PC-3 (cell line): ENCODE data around the gene MAGI2. TPM values are rescaled to one million over a fixed set of nuclear protein-coding genes. Genes with fewer than 3 reads are reported as not detected.

Experiments
- ATAC-seq: fragments of 200-7000 bp; cut with Tn5 transposase; 2 replicates; pipeline ENCODE4 v1.9.1; 2020; ENCODE audit warnings: mild to moderate bottlenecking, moderate library complexity
- BruUV-seq: library from RNA; stranded (reverse); fragments of 400-500 nt; replicated peaks from 2 replicates; lab custom pipeline; 2021; lab: Mats Ljungman, UMichigan
- CTCF ChIA-PET: fragments of 300-600 bp; sonication (Branson Sonifier 250); formaldehyde crosslinking; loops from one replicate; lab custom pipeline; 2022; ENCODE audit warnings: antibody characterized with exemption; lab: Charles Lee
- POLR2A ChIA-PET: fragments of 300-600 bp; sonication (Branson Sonifier 250); formaldehyde crosslinking; loops from one replicate; lab custom pipeline; 2022; ENCODE audit warnings: antibody characterized with exemption; ENCODE audit not compliant: unreplicated experiment; lab: Charles Lee
- DNase-seq: peaks from one replicate; pipeline ENCODE4 v3.0.0-alpha.2; 2015
- H2AFZ ChIP-seq: fragments of 300-600 bp; sonication (generic); 2 replicates; pipeline ENCODE4 v1.6.0; 2016; ENCODE audit warnings: antibody characterized with exemption, low read length
- H3F3A ChIP-seq: fragments of 300-600 bp; sonication (generic); one replicate; pipeline ENCODE4 v1.6.0; 2017; ENCODE audit warnings: antibody characterized with exemption, low read length, control low read depth, mild to moderate bottlenecking; ENCODE audit not compliant: unreplicated experiment
- H3K27ac ChIP-seq: fragments of 300-600 bp; sonication (generic); 2 replicates; pipeline ENCODE4 v1.5.1; 2016; ENCODE audit warnings: mild to moderate bottlenecking, low read length
- H3K27me3 ChIP-seq: fragments of 300-600 bp; sonication (generic); 2 replicates; pipeline ENCODE4 v1.6.1; 2016; ENCODE audit warnings: low read length, mixed read lengths
- H3K36me3 ChIP-seq: fragments of 300-600 bp; sonication (generic); 2 replicates; pipeline ENCODE4 v1.6.1; 2016; ENCODE audit warnings: low read depth, mixed run types, low read length, mixed read lengths
- H3K4me1 ChIP-seq: fragments of 300-600 bp; sonication (generic); 2 replicates; pipeline ENCODE4 v1.5.1; 2016; ENCODE audit warnings: low read length; ENCODE audit not compliant: insufficient read depth
- H3K4me2 ChIP-seq: fragments of 300-600 bp; sonication (generic); 2 replicates; pipeline ENCODE4 v1.6.0; 2016; ENCODE audit warnings: low read length
- H3K4me3 ChIP-seq: fragments of 300-600 bp; sonication (generic); 2 replicates; pipeline ENCODE4 v1.5.1; 2016; ENCODE audit warnings: mild to moderate bottlenecking, low read length, mixed read lengths
- H3K79me2 ChIP-seq: fragments of 300-600 bp; sonication (generic); 2 replicates; pipeline ENCODE4 v1.6.1; 2017; ENCODE audit warnings: low read length, mixed read lengths
- H3K9ac ChIP-seq: fragments of 300-600 bp; sonication (generic); 2 replicates; pipeline ENCODE4 v1.6.0; 2016; ENCODE audit warnings: mild to moderate bottlenecking, low read length
- H3K9me2 ChIP-seq: fragments of 300-600 bp; sonication (generic); replicated peaks from 2 replicates; pipeline ENCODE4 v1.6.1; 2016; ENCODE audit warnings: mixed run types, low read length, mixed read lengths
- H3K9me3 ChIP-seq: fragments of 300-600 bp; sonication (generic); 2 replicates; pipeline ENCODE4 v1.6.1; 2016; ENCODE audit warnings: low read length, mixed read lengths
- H4K20me1 ChIP-seq: fragments of 300-600 bp; sonication (generic); 2 replicates; pipeline ENCODE4 v1.6.1; 2016; ENCODE audit warnings: low read length, mixed read lengths
- CTCF ChIP-seq: fragments of 300-600 bp; sonication (generic); conservative IDR thresholded peaks from 2 replicates; pipeline ENCODE4 v1.5.1; 2017; ENCODE audit warnings: antibody characterized with exemption, low read depth, mild to moderate bottlenecking, low read length
- EZH2 ChIP-seq: fragments of 300-600 bp; sonication (generic); IDR thresholded peaks from one replicate; pipeline ENCODE4 v1.6.1; 2017; ENCODE audit warnings: antibody characterized with exemption, mild to moderate bottlenecking, low read length; ENCODE audit not compliant: unreplicated experiment
- EZH2phosphoT487 ChIP-seq: fragments of 300-600 bp; sonication (generic); IDR thresholded peaks from 2 replicates; pipeline ENCODE4 v1.6.1; 2018; ENCODE audit warnings: mild to moderate bottlenecking, antibody characterized with exemption, low read length, borderline replicate concordance
- intact Hi-C: fragments of 100-400 bp; cut with micrococcal nuclease; formaldehyde crosslinking; loops from 2 replicates; pipeline ENCODE4 v1.9.0; 2023
- total RNA-seq: library from RNA; depleted of rRNA; stranded (reverse); fragments of >200 nt; gene quantifications from 2 replicates; pipeline ENCODE4 v1.2.3, GENCODE V29; 2014

MAGI2 gene
- total RNA-seq, 1 experiment from 2014 or later, result not detected

- no peaks in the 10 kb centered on the region for H3K9me2 ChIP-seq
- no peaks in the 10 kb centered on the region for H3K36me3 ChIP-seq
- TF ChIP-seq EZH2phosphoT487 (no peak), CTCF (no peak), EZH2 (no peak)
- H3K4me3 ChIP-seq, result no peak overlapping the region
- CTCF ChIA-PET, result no interaction called here
- no peak for ATAC-seq
- no peaks in the 10 kb centered on the region for H3F3A ChIP-seq
- DNase-seq, result no peak
- no peak overlapping the region for H2AFZ ChIP-seq
- H3K27me3 ChIP-seq, result no peaks in the 10 kb centered on the region
- H3K79me2 ChIP-seq, result no peaks in the 10 kb centered on the region
- no peak overlapping the region for H3K9ac ChIP-seq
- intact Hi-C loops, result loop anchor here (10.0 kb wide), 1 partner anchor 1231 kb away; no protein-coding TSS in a partner anchor
- no peaks in the 10 kb centered on the region for H3K9me3 ChIP-seq
- H3K4me1 ChIP-seq, result no peaks in the 10 kb centered on the region
- no peak overlapping the region for H3K27ac ChIP-seq
- H3K4me2 ChIP-seq, result no peak overlapping the region
- POLR2A ChIA-PET, result no interaction called here
- no TSS peak for BruUV-seq
- no peaks in the 10 kb centered on the region for H4K20me1 ChIP-seq
Measured at GRCh38 chr7:79175374-79175773, 278.1 kb downstream of the MAGI2 start.

GRCh38 chr7:79165225-79165624 is 288.2 kb downstream of the MAGI2 start:
- Histone ChIP-seq H3K4me3 (no peak overlapping the region), H3K9me2 (no peaks in the 10 kb centered on the region), H3K4me2 (no peak overlapping the region), H3K4me1 (no peaks in the 10 kb centered on the region), H4K20me1 (no peaks in the 10 kb centered on the region), H2AFZ (no peak overlapping the region), H3K9me3 (0 out of 2 replicates have a peak, but pooled peaks cover 5% of the 10 kb centered on the region), H3K36me3 (no peaks in the 10 kb centered on the region), H3K9ac (no peak overlapping the region), H3K27me3 (no peaks in the 10 kb centered on the region), H3K27ac (no peak overlapping the region), H3K79me2 (no peaks in the 10 kb centered on the region), H3F3A (no peaks in the 10 kb centered on the region)
- ATAC-seq (no peak), DNase-seq (no peak)
- TF ChIP-seq EZH2 (no peak), EZH2phosphoT487 (no peak)
- no TSS peak for BruUV-seq
- intact Hi-C loops, result no loop called here
- ChIA-PET CTCF (no interaction called here), POLR2A (no interaction called here)

GRCh38 chr7:79159040-79159664 is 294.3 kb downstream of the MAGI2 start:
- ChIA-PET CTCF (interaction anchor here (0.5 kb wide), 1 partner anchor 326 kb away, joined by 4 read pairs; no protein-coding TSS in a partner anchor), POLR2A (no interaction called here)
- Histone ChIP-seq H3K36me3 (no peaks in the 10 kb centered on the region; the same call in 1 of the 2 replicates), H3K79me2 (no peaks in the 10 kb centered on the region), H3F3A (no peaks in the 10 kb centered on the region), H2AFZ (no peak overlapping the region), H3K9me2 (no peaks in the 10 kb centered on the region), H4K20me1 (no peaks in the 10 kb centered on the region), H3K4me3 (no peak overlapping the region), H3K4me2 (no peak overlapping the region), H3K27ac (no peak overlapping the region), H3K9ac (no peak overlapping the region), H3K27me3 (no peaks in the 10 kb centered on the region), H3K9me3 (peaks cover 14% of the 10 kb centered on the region; the same call in 1 of the 2 replicates), H3K4me1 (no peaks in the 10 kb centered on the region)
- BruUV-seq, result no TSS peak
- intact Hi-C loops, result no loop called here
- TF ChIP-seq EZH2 (no peak), EZH2phosphoT487 (no peak), CTCF (no peak)
- ATAC-seq (no peak), DNase-seq (no peak)
